Keratinocyte (primary cell): Measurements from ENCODE around the gene GRAMD2A. TPM values are rescaled to one million over a fixed set of nuclear protein-coding genes. Genes with fewer than 3 reads are reported as not detected.

Source experiments
- DNase-seq: peaks from one replicate; pipeline ENCODE4 v3.0.0-alpha.2; 2011; ENCODE audit warnings: low read depth, missing footprints, low spot score
- FAIRE-seq: peaks from 2 replicates; lab custom pipeline; 2011; peaks lifted over from hg19 to GRCh38; lab: Jason Lieb, UNC
- H2AFZ ChIP-seq: 2 replicates; pipeline ENCODE4 v1.6.0; 2012; ENCODE audit warnings: low read length, control low read depth, inconsistent platforms; ENCODE audit not compliant: control insufficient read depth
- H3K27ac ChIP-seq: 2 replicates; pipeline ENCODE4 v1.5.1; 2011; ENCODE audit warnings: low read length; ENCODE audit not compliant: control insufficient read depth, insufficient read depth
- H3K27me3 ChIP-seq: 3 replicates; pipeline ENCODE4 v1.6.0; 2011; ENCODE audit warnings: low read length; ENCODE audit not compliant: control insufficient read depth, insufficient read depth; ENCODE audit errors: extremely low read depth
- H3K36me3 ChIP-seq, 2 experiments: 2 replicates in 1 of 2; 3 replicates in 1 of 2; pipeline ENCODE4 v1.5.1; 2011; ENCODE audit warnings: low read length in 2 of 2, mild to moderate bottlenecking in 1 of 2; ENCODE audit not compliant: control insufficient read depth in 2 of 2, insufficient read depth in 2 of 2; ENCODE audit errors: extremely low read depth in 1 of 2
- H3K4me1 ChIP-seq: 3 replicates; pipeline ENCODE4 v1.5.1; 2011; ENCODE audit warnings: low read length; ENCODE audit not compliant: control insufficient read depth, insufficient read depth; ENCODE audit errors: extremely low read depth
- H3K4me2 ChIP-seq: 3 replicates; pipeline ENCODE4 v1.6.0; 2011; ENCODE audit warnings: low read depth, low read length; ENCODE audit not compliant: control insufficient read depth, insufficient read depth; ENCODE audit errors: extremely low read depth
- H3K4me3 ChIP-seq, 3 experiments: fragments of 200-600 bp in 1 of 3; sonication (generic) in 1 of 3; 2 replicates in 2 of 3; 3 replicates in 1 of 3; pipeline ENCODE4 v1.5.1; 2011 to 2016; ENCODE audit warnings: low read length in 3 of 3, mild to moderate bottlenecking in 3 of 3, control low read depth in 2 of 3, inconsistent platforms in 1 of 3, low read depth in 1 of 3, mixed read lengths in 1 of 3, mixed run types in 1 of 3, moderate library complexity in 1 of 3; ENCODE audit not compliant: control insufficient read depth in 2 of 3, insufficient read depth in 2 of 3; ENCODE audit errors: extremely low read depth in 1 of 3
- H3K79me2 ChIP-seq: 2 replicates; pipeline ENCODE4 v1.6.0; 2012; ENCODE audit warnings: low read length; ENCODE audit not compliant: control insufficient read depth, insufficient read depth
- H3K9ac ChIP-seq: 3 replicates; pipeline ENCODE4 v1.6.0; 2011; ENCODE audit warnings: low read length; ENCODE audit not compliant: control insufficient read depth, insufficient read depth; ENCODE audit errors: extremely low read depth
- H3K9me1 ChIP-seq: 3 replicates; pipeline ENCODE4 v1.6.0; 2011; ENCODE audit warnings: low read length; ENCODE audit not compliant: control insufficient read depth, insufficient read depth; ENCODE audit errors: extremely low read depth
- H3K9me3 ChIP-seq: 2 replicates; pipeline ENCODE4 v1.5.1; 2012; ENCODE audit warnings: low read depth, low read length; ENCODE audit not compliant: control insufficient read depth
- H4K20me1 ChIP-seq: 3 replicates; pipeline ENCODE4 v1.6.0; 2011; ENCODE audit warnings: low read length; ENCODE audit not compliant: control insufficient read depth, insufficient read depth; ENCODE audit errors: extremely low read depth
- CTCF ChIP-seq, 3 experiments: IDR thresholded peaks in 1 of 3; conservative IDR thresholded peaks in 1 of 3; optimal IDR thresholded peaks in 1 of 3; 2 replicates in 2 of 3; 3 replicates in 1 of 3; pipeline versions ENCODE3 to v1.5.1; 2011; ENCODE audit warnings: low read length in 3 of 3, mild to moderate bottlenecking in 3 of 3, moderate library complexity in 2 of 3, control low read depth in 1 of 3, inconsistent platforms in 1 of 3; ENCODE audit not compliant: insufficient read depth in 2 of 3; ENCODE audit errors: extremely low read depth in 1 of 3
- EZH2 ChIP-seq: IDR thresholded peaks from one replicate; pipeline ENCODE4 v1.6.1; 2012; ENCODE audit warnings: inconsistent platforms, mild to moderate bottlenecking, low read length, moderate library complexity
- dilution Hi-C: fragments of 300-500 bp; cut with MboI; formaldehyde crosslinking; loops from one replicate; pipeline ENCODE4 v1.7.0; 2020; ENCODE audit warnings: low sequenced_read_pairs; ENCODE audit not compliant: extremely low pct_ligation_motif_present
- polyA plus RNA-seq, 5 experiments: library from polyadenylated mRNA; depleted of rRNA in 3 of 5; stranded (reverse) in 3 of 5; stranded (forward) in 1 of 5; unstranded in 1 of 5; fragments of >200 nt; gene quantifications; 1 replicate in 1 of 5; 2 replicates in 3 of 5; 3 replicates in 1 of 5; pipeline versions ENCODE4 v1.2.1 to v1.2.3, GENCODE V29; 2011 to 2012; ENCODE audit warnings: missing spikeins in 2 of 5, low read depth in 1 of 5, low replicate concordance in 1 of 5

Gene GRAMD2A
- polyA plus RNA-seq, 1 donor (not counting 4 experiments of a cell fraction or from before 2014, with no cell fraction given) = 5.7 TPM

- dilution Hi-C loops = no loop called here
- H3K4me1 ChIP-seq = no peaks in the 10 kb centered on the region
- H3K27ac ChIP-seq = no peak overlapping the region
- no peaks in the 10 kb centered on the region for H3K27me3 ChIP-seq
- DNase-seq = no peak
- no peak overlapping the region for H3K4me3 ChIP-seq
- TF ChIP-seq EZH2 (no peak), CTCF (optimal IDR thresholded peaks at IDR 0.05 in 1 of 3, IDR thresholded peaks at IDR 0.05 in 1 of 3, conservative IDR thresholded peaks at IDR 0.05 in 1 of 3; ENCODE audit: extremely low read depth in 1 of 3, insufficient read depth in 2 of 3, low read length in 3 of 3) (no peak)
- no peak overlapping the region for H2AFZ ChIP-seq
- no peaks in the 10 kb centered on the region for H3K9me1 ChIP-seq
- no peaks in the 10 kb centered on the region for H3K36me3 ChIP-seq
- no peak overlapping the region for H3K9ac ChIP-seq
- H4K20me1 ChIP-seq = no peaks in the 10 kb centered on the region
- no peaks in the 10 kb centered on the region for H3K79me2 ChIP-seq
- H3K4me2 ChIP-seq = no peak overlapping the region
- H3K9me3 ChIP-seq = no peaks in the 10 kb centered on the region
- FAIRE-seq = no peak
Observed at GRCh38 chr15:72146934-72147333, 50.7 kb downstream of the GRAMD2A start.

GRCh38 chr15:72146221-72146620, 51.4 kb downstream of the GRAMD2A start:
- Histone ChIP-seq H3K79me2 (no peaks in the 10 kb centered on the region), H2AFZ (no peak overlapping the region), H3K4me3 (no peak overlapping the region), H3K4me1 (no peaks in the 10 kb centered on the region), H3K27me3 (no peaks in the 10 kb centered on the region), H3K9me3 (no peaks in the 10 kb centered on the region), H3K4me2 (no peak overlapping the region), H3K27ac (no peak overlapping the region), H4K20me1 (no peaks in the 10 kb centered on the region), H3K9ac (no peak overlapping the region), H3K36me3 (no peaks in the 10 kb centered on the region), H3K9me1 (no peaks in the 10 kb centered on the region)
- dilution Hi-C loops = no loop called here
- TF ChIP-seq EZH2 (no peak), CTCF (optimal IDR thresholded peaks at IDR 0.05 in 1 of 3, IDR thresholded peaks at IDR 0.05 in 1 of 3, conservative IDR thresholded peaks at IDR 0.05 in 1 of 3; ENCODE audit: extremely low read depth in 1 of 3, insufficient read depth in 2 of 3, low read length in 3 of 3) (no peak)
- no peak for FAIRE-seq
- DNase-seq = no peak
